ENCODE results near the gene ANKRD33. TPM values are rescaled to one million over a fixed set of nuclear protein-coding genes. Genes with fewer than 3 reads are reported as not detected.

ANKRD33 gene
- polyA plus RNA-seq, 1 of the 3 experiments (the other 2 are of a cell fraction) = not detected

- Histone ChIP-seq H3K9ac (no peak overlapping the region), H3K27ac (ENCODE audit: low read depth in 2 of 2, low read length in 1 of 2) (peak overlapping the region in 1 of 2 experiments; percentile 25; a peak in 2 of 4 replicates)
- DNase-seq = peak; percentile 41
Measured at GRCh38 chr12:51904951-51905470, 17.1 kb downstream of the ANKRD33 start.

DNA sequence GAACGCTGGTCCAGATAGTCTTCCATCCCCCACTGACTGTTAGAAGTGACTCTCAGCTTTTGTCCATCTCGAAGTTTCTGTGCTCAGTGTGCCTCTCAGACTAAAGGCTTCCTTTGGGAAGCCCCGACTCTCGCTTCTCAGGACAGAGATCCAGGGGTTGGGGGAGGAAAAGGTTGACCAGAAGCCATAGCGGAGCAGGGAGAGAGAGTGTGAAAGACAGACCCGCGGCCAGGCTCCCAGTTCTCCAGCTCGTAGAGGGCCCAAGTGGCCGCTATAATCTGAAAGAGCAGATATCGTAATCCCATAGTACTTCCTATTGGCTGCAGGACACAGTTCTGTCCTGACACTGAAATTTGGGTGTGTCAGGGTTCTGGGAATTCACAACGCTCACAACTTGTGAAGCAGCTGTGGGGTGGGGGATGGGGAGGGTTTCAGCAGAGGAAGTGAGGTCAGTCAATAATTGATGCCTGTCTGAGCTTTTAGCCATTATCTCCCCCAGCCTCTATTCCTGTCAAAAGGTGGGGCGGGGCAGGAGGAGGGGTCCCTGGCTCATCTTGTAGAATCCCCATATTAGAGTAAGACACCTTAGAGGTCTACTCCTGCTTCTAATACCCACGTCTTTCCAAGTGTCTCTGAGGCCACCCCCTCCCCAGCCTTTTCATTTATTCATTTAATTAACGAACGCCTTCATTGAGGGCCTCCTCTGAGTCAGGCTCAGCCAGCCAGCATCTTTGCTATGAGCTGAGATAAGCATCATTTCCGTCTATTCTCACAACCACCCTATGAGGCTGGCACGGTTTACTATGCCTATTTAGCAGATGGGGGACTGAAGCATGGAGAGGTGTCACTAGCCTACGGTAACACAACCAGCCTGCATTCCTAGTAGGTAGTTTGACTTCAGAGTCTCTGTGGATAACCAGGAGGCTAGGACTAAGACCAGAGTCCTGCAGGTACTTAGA lies 17.8 kb downstream of the ANKRD33 start:
- peak overlapping the region in 1 of 2 experiments; percentile 40; a peak in 2 of 4 replicates for H3K27ac ChIP-seq (ENCODE audit: low read depth in 2 of 2, low read length in 1 of 2)
- H3K9me2 ChIP-seq = no peaks in the 10 kb centered on the region
- no peaks in the 10 kb centered on the region for H3K36me3 ChIP-seq (replicated peaks in 1 of 2; ENCODE audit: control insufficient read depth in 1 of 2, insufficient read depth in 2 of 2, low read length in 1 of 2)
- H4K20me1 ChIP-seq (ENCODE audit: insufficient read depth) = no peaks in the 10 kb centered on the region
- H3F3A ChIP-seq (replicated peaks; ENCODE audit: insufficient read depth) = no peaks in the 10 kb centered on the region
- 65% methylated on average over 18 of the region's 18 CpGs for WGBS (ENCODE audit: low lambda C conversion rate)
- POLR2A ChIA-PET = no interaction called here
- no peaks in the 10 kb centered on the region for H3K9me3 ChIP-seq
- H3K9ac ChIP-seq = no peak overlapping the region
- peak; percentile 61 for DNase-seq
- H2AFZ ChIP-seq (ENCODE audit: low read depth) = no peak overlapping the region
- CTCF ChIA-PET = interaction anchor here (0.8 to 3.9 kb wide), 11 partner anchors 9 to 119 kb away, joined by 3 to 30 read pairs (median 4); no protein-coding TSS in a partner anchor
- H3K27me3 ChIP-seq (ENCODE audit: insufficient read depth) = no peaks in the 10 kb centered on the region
- TF ChIP-seq, protein P1, sequence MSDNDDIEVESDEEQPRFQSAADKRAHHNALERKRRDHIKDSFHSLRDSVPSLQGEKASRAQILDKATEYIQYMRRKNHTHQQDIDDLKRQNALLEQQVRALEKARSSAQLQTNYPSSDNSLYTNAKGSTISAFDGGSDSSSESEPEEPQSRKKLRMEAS (IDR thresholded peaks at IDR 0.05; ENCODE audit: low read depth) = no peak
- TF ChIP-seq PBX3 (IDR thresholded peaks at IDR 0.05) (no peak), FOXJ3 (CRISPR knock-in tag; IDR thresholded peaks at IDR 0.05) (no peak), GATA2 (CRISPR knock-in tag; IDR thresholded peaks at IDR 0.05) (peak; percentile 62)
- no peaks in the 10 kb centered on the region for H3K79me2 ChIP-seq (ENCODE audit: insufficient read depth)
- H3K4me3 ChIP-seq (ENCODE audit: low read depth in 2 of 2, low read length in 1 of 2) = no peak overlapping the region
- H3K4me2 ChIP-seq = no peak overlapping the region
- H3K4me1 ChIP-seq (ENCODE audit: control insufficient read depth in 1 of 2, insufficient read depth in 2 of 2, low read depth in 1 of 2, low read length in 1 of 2) = peaks cover 0 to 28% of the 10 kb centered on the region in 2 experiments; a peak in 1 of 4 replicates

More at GRCh38 chr12:51904951-51905470, 17.1 kb downstream of the ANKRD33 start:
- no peaks in the 10 kb centered on the region for H3F3A ChIP-seq (replicated peaks; ENCODE audit: insufficient read depth)
- H3K79me2 ChIP-seq (ENCODE audit: insufficient read depth) = no peaks in the 10 kb centered on the region
- ChIA-PET CTCF (interaction anchor here (0.8 to 3.9 kb wide), 12 partner anchors 8 to 120 kb away, joined by 3 to 30 read pairs (median 4); no protein-coding TSS in a partner anchor), POLR2A (no interaction called here)
- H3K36me3 ChIP-seq (replicated peaks in 1 of 2; ENCODE audit: control insufficient read depth in 1 of 2, insufficient read depth in 2 of 2, low read length in 1 of 2) = no peaks in the 10 kb centered on the region
- no peak for TF ChIP-seq EP300 (IDR thresholded peaks at IDR 0.05; ENCODE audit: borderline replicate concordance in 1 of 2, low read depth in 1 of 2, low read length in 1 of 2)
- no peak for TF ChIP-seq SIN3A (IDR thresholded peaks at IDR 0.05; ENCODE audit: borderline replicate concordance, low read depth, low read length)
- no peak for TF ChIP-seq RAD21 (IDR thresholded peaks at IDR 0.05; ENCODE audit: low read length)
- no peak for TF ChIP-seq FOXJ3 (CRISPR knock-in tag; IDR thresholded peaks at IDR 0.05)
- TF ChIP-seq MEF2A (IDR thresholded peaks at IDR 0.05; ENCODE audit: borderline replicate concordance, low read depth) = no peak
- no peak for TF ChIP-seq FOSL2 (IDR thresholded peaks at IDR 0.05; ENCODE audit: borderline replicate concordance, low read depth)
- TF ChIP-seq GATA2 (CRISPR knock-in tag; IDR thresholded peaks at IDR 0.05) = no peak
- TF ChIP-seq SMC3 (IDR thresholded peaks at IDR 0.05; ENCODE audit: low read depth, low read length) = no peak
- TF ChIP-seq PBX3 (IDR thresholded peaks at IDR 0.05) = no peak
- no peak for TF ChIP-seq NRF1 (IDR thresholded peaks at IDR 0.05; ENCODE audit: low read depth, low read length)
- TF ChIP-seq RXRA (IDR thresholded peaks at IDR 0.05; ENCODE audit: borderline replicate concordance, low read depth) = no peak
- TF ChIP-seq GABPA (IDR thresholded peaks at IDR 0.05; ENCODE audit: low read depth) = no peak
- no peak for TF ChIP-seq FOXM1 (IDR thresholded peaks at IDR 0.05; ENCODE audit: low read depth)
- TF ChIP-seq, protein P1 (IDR thresholded peaks at IDR 0.05; ENCODE audit: low read depth) = no peak
- no peak for TF ChIP-seq JUND (IDR thresholded peaks at IDR 0.05)
- TF ChIP-seq, protein P2, sequence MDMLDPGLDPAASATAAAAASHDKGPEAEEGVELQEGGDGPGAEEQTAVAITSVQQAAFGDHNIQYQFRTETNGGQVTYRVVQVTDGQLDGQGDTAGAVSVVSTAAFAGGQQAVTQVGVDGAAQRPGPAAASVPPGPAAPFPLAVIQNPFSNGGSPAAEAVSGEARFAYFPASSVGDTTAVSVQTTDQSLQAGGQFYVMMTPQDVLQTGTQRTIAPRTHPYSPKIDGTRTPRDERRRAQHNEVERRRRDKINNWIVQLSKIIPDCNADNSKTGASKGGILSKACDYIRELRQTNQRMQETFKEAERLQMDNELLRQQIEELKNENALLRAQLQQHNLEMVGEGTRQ (IDR thresholded peaks at IDR 0.05; ENCODE audit: borderline replicate concordance, low read depth, low read length) = no peak
- no peak for TF ChIP-seq MXI1 (IDR thresholded peaks at IDR 0.05; ENCODE audit: low read depth, low read length)
- no peak for TF ChIP-seq EZH2phosphoT487 (IDR thresholded peaks at IDR 0.05; ENCODE audit: borderline replicate concordance, low read depth)
- peaks cover 0 to 20% of the 10 kb centered on the region in 2 experiments; a peak in 1 of 4 replicates for H3K4me1 ChIP-seq (ENCODE audit: control insufficient read depth in 1 of 2, insufficient read depth in 2 of 2, low read depth in 1 of 2, low read length in 1 of 2)
- no peak overlapping the region for H2AFZ ChIP-seq (ENCODE audit: low read depth)
- H3K9me2 ChIP-seq = no peaks in the 10 kb centered on the region
- no peaks in the 10 kb centered on the region for H3K27me3 ChIP-seq (ENCODE audit: insufficient read depth)
- no peaks in the 10 kb centered on the region for H4K20me1 ChIP-seq (ENCODE audit: insufficient read depth)
- H3K9me3 ChIP-seq = no peaks in the 10 kb centered on the region
- no peak overlapping the region for H3K4me2 ChIP-seq
- H3K4me3 ChIP-seq (ENCODE audit: low read depth in 2 of 2, low read length in 1 of 2) = no peak overlapping the region

All from SK-N-SH (cell line).